Loucy (cell line): ENCODE measurements around the gene STAT5A.
A peak's percentile ranks its signal among the peaks of the same experiment; 100 is the strongest.

ENCODE experiments used
- H2AFZ ChIP-seq: fragments of 200-600 bp; sonication (generic); 2 replicates; pipeline ENCODE4 v1.6.0; 2016; ENCODE audit warnings: antibody characterized with exemption, mild to moderate bottlenecking, low read length, moderate library complexity
- H3F3A ChIP-seq: fragments of 200-600 bp; 2 replicates; pipeline ENCODE4 v1.6.0; 2016; ENCODE audit warnings: antibody characterized with exemption, low read depth, mild to moderate bottlenecking
- H3K27me3 ChIP-seq: fragments of 200-600 bp; sonication (generic); 2 replicates; pipeline ENCODE4 v1.6.1; 2014; ENCODE audit warnings: low read length, mild to moderate bottlenecking; ENCODE audit not compliant: insufficient read depth, poor library complexity, severe bottlenecking
- H3K36me3 ChIP-seq: fragments of 200-600 bp; sonication (generic); 2 replicates; pipeline ENCODE4 v1.6.1; 2016; ENCODE audit warnings: low read length; ENCODE audit not compliant: insufficient read depth
- H3K4me1 ChIP-seq: fragments of 200-600 bp; sonication (generic); 2 replicates; pipeline ENCODE4 v1.5.1; 2014; ENCODE audit warnings: low read length, mild to moderate bottlenecking; ENCODE audit not compliant: insufficient read depth, poor library complexity, severe bottlenecking
- H3K4me2 ChIP-seq: fragments of 200-600 bp; sonication (generic); 2 replicates; pipeline ENCODE4 v1.6.0; 2014; ENCODE audit warnings: antibody characterized with exemption, low read length, low read depth, mild to moderate bottlenecking; ENCODE audit not compliant: poor library complexity, severe bottlenecking
- H3K4me3 ChIP-seq: fragments of 200-600 bp; sonication (generic); 2 replicates; pipeline ENCODE4 v1.5.1; 2014; ENCODE audit warnings: low read length, mild to moderate bottlenecking, mixed read lengths; ENCODE audit not compliant: poor library complexity, severe bottlenecking
- H3K79me2 ChIP-seq: fragments of 200-600 bp; sonication (generic); 2 replicates; pipeline ENCODE4 v1.6.1; 2014; ENCODE audit warnings: low read length; ENCODE audit not compliant: insufficient read depth
- H3K9ac ChIP-seq: fragments of 200-600 bp; sonication (generic); 2 replicates; pipeline ENCODE4 v1.6.0; 2014; ENCODE audit warnings: mild to moderate bottlenecking, low read depth, low read length, moderate library complexity; ENCODE audit not compliant: poor library complexity, severe bottlenecking
- H3K9me2 ChIP-seq: fragments of 200-600 bp; sonication (generic); replicated peaks from 2 replicates; pipeline ENCODE4 v1.6.1; 2016; ENCODE audit warnings: low read depth, low read length, mixed read lengths
- H3K9me3 ChIP-seq: fragments of 200-600 bp; sonication (generic); 2 replicates; pipeline ENCODE4 v1.6.1; 2014; ENCODE audit warnings: mild to moderate bottlenecking, antibody characterized with exemption, low read length, low read depth; ENCODE audit not compliant: insufficient read depth
- H4K20me1 ChIP-seq: fragments of 200-600 bp; sonication (generic); 2 replicates; pipeline ENCODE4 v1.6.0; 2014; ENCODE audit warnings: antibody characterized with exemption, low read length, mild to moderate bottlenecking; ENCODE audit not compliant: insufficient read depth, poor library complexity, severe bottlenecking
- EZH2phosphoT487 ChIP-seq: fragments of 200-600 bp; IDR thresholded peaks from 2 replicates; pipeline ENCODE4 v1.6.1; 2018; ENCODE audit warnings: antibody characterized with exemption, mild to moderate bottlenecking, moderate library complexity, borderline replicate concordance
- TF ChIP-seq, protein P1 (sequence below): fragments of 200-600 bp; sonication (generic); conservative IDR thresholded peaks from 2 replicates; pipeline ENCODE4 v1.5.1; 2014; ENCODE audit warnings: mild to moderate bottlenecking, antibody characterized with exemption, low read length

STAT5A gene

GRCh38 chr17:42246515-42246914 lies 41.8 kb upstream of the STAT5A start:
- Histone ChIP-seq H3K9me3 (no peaks in the 10 kb centered on the region), H3K9ac (peak overlapping the region; percentile 1), H3K9me2 (no peaks in the 10 kb centered on the region), H3K27me3 (no peaks in the 10 kb centered on the region), H3F3A (peaks cover 7% of the 10 kb centered on the region; the same call in 1 of the 2 replicates), H3K4me2 (no peak overlapping the region), H2AFZ (no peak overlapping the region), H3K36me3 (peaks cover 4% of the 10 kb centered on the region; the same call in 1 of the 2 replicates), H3K4me1 (peaks cover 37% of the 10 kb centered on the region), H4K20me1 (peaks cover 42% of the 10 kb centered on the region), H3K4me3 (no peak overlapping the region), H3K79me2 (peaks cover 92% of the 10 kb centered on the region)
- no peak for TF ChIP-seq EZH2phosphoT487
- TF ChIP-seq, protein P1, sequence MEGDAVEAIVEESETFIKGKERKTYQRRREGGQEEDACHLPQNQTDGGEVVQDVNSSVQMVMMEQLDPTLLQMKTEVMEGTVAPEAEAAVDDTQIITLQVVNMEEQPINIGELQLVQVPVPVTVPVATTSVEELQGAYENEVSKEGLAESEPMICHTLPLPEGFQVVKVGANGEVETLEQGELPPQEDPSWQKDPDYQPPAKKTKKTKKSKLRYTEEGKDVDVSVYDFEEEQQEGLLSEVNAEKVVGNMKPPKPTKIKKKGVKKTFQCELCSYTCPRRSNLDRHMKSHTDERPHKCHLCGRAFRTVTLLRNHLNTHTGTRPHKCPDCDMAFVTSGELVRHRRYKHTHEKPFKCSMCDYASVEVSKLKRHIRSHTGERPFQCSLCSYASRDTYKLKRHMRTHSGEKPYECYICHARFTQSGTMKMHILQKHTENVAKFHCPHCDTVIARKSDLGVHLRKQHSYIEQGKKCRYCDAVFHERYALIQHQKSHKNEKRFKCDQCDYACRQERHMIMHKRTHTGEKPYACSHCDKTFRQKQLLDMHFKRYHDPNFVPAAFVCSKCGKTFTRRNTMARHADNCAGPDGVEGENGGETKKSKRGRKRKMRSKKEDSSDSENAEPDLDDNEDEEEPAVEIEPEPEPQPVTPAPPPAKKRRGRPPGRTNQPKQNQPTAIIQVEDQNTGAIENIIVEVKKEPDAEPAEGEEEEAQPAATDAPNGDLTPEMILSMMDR = no peak

GRCh38 chr17:42247734-42248133 lies 40.6 kb upstream of the STAT5A start:
- H3K4me1 ChIP-seq = peaks cover 37% of the 10 kb centered on the region
- H3K4me2 ChIP-seq = peak overlapping the region; percentile 74
- H2AFZ ChIP-seq = no peak overlapping the region
- peaks cover 7% of the 10 kb centered on the region; the same call in 1 of the 2 replicates for H3F3A ChIP-seq
- peak overlapping the region; percentile 68 for H3K4me3 ChIP-seq
- no peaks in the 10 kb centered on the region for H3K27me3 ChIP-seq
- H3K9me2 ChIP-seq = no peaks in the 10 kb centered on the region
- peak overlapping the region; percentile 71 for H3K9ac ChIP-seq
- no peaks in the 10 kb centered on the region for H3K9me3 ChIP-seq
- TF ChIP-seq, protein P1 = no peak
- no peak for TF ChIP-seq EZH2phosphoT487
- peaks cover 4% of the 10 kb centered on the region; the same call in 1 of the 2 replicates for H3K36me3 ChIP-seq
- peaks cover 43% of the 10 kb centered on the region for H4K20me1 ChIP-seq
- peaks cover 91% of the 10 kb centered on the region for H3K79me2 ChIP-seq

- Histone ChIP-seq H3K36me3 (peaks cover 4% of the 10 kb centered on the region; the same call in 1 of the 2 replicates), H3K9me3 (no peaks in the 10 kb centered on the region), H4K20me1 (peaks cover 45% of the 10 kb centered on the region), H3K4me2 (peak overlapping the region; percentile 74), H3K79me2 (peaks cover 94% of the 10 kb centered on the region), H3K9ac (peak overlapping the region; percentile 71), H3K4me3 (peak overlapping the region; percentile 68), H3F3A (peaks cover 7% of the 10 kb centered on the region; the same call in 1 of the 2 replicates), H2AFZ (no peak overlapping the region), H3K27me3 (no peaks in the 10 kb centered on the region), H3K4me1 (peaks cover 37% of the 10 kb centered on the region), H3K9me2 (no peaks in the 10 kb centered on the region)
- TF ChIP-seq, protein P1 = no peak
- no peak for TF ChIP-seq EZH2phosphoT487
Measured at GRCh38 chr17:42248351-42249179, 39.7 kb upstream of the STAT5A start.
